ENCODE measurements around the gene NFXL1. TPM values are rescaled to one million over a fixed set of nuclear protein-coding genes. Genes with fewer than 3 reads are reported as not detected.

NFXL1 gene
- total and polyA plus RNA-seq, 10 of the 15 experiments (the other 5 are each of a cell fraction or from before 2014, with no cell fraction given) = 8.1 to 16.5 (median 13.1) TPM

GRCh38 chr4:47817275-47817674 is 97.1 kb downstream of the NFXL1 start:
- Histone ChIP-seq H2AFZ (ENCODE audit: control insufficient read depth, low read depth, low read length) (no peak overlapping the region), H3K9ac (ENCODE audit: control insufficient read depth, insufficient read depth, low read length) (no peak overlapping the region), H4K20me1 (ENCODE audit: control insufficient read depth, insufficient read depth) (no peaks in the 10 kb centered on the region), H3K27me3 (replicated peaks in 1 of 2; ENCODE audit: control insufficient read depth in 2 of 2, insufficient read depth in 2 of 2, low read length in 1 of 2) (peaks cover 0 to 2% of the 10 kb centered on the region in 2 experiments; a peak in 1 of 4 replicates), H3K36me3 (ENCODE audit: control insufficient read depth in 2 of 2, insufficient read depth in 2 of 2, low read length in 1 of 2) (no peaks in the 10 kb centered on the region), H3K9me3 (replicated peaks; ENCODE audit: control insufficient read depth, insufficient read depth, low read length) (no peaks in the 10 kb centered on the region), H3K4me2 (ENCODE audit: control insufficient read depth, insufficient read depth) (no peak overlapping the region), H3K27ac (ENCODE audit: control insufficient read depth, insufficient read depth) (no peak overlapping the region), H3K79me2 (ENCODE audit: control insufficient read depth, insufficient read depth, low read length) (no peaks in the 10 kb centered on the region), H3K4me3 (no peak overlapping the region), H3K4me1 (ENCODE audit: control insufficient read depth, insufficient read depth, low read length) (no peaks in the 10 kb centered on the region)
- TF ChIP-seq GABPA (IDR thresholded peaks at IDR 0.05; ENCODE audit: low read depth) (no peak), RAD21 (IDR thresholded peaks at IDR 0.05; ENCODE audit: insufficient read depth, low read depth, low read length) (no peak), CUX1 (IDR thresholded peaks at IDR 0.05; ENCODE audit: insufficient replicate concordance, low read depth, low read length) (no peak), ATF3 (IDR thresholded peaks at IDR 0.05; ENCODE audit: borderline replicate concordance, extremely low read depth, low read depth, low read length) (no peak), CHD1 (IDR thresholded peaks at IDR 0.05; ENCODE audit: low read depth, low read length) (no peak)
- FAIRE-seq (no peak), DNase-seq (ENCODE audit: low read depth, low spot score) (no peak), ATAC-seq (no peak)
- ChIA-PET SMC1A (ENCODE audit: uncharacterized antibody, unreplicated experiment) (interaction anchor here (1.2 kb wide), 1 partner anchor 14 kb away, joined by 3 read pairs; no protein-coding TSS in a partner anchor), RAD21 (ENCODE audit: unreplicated experiment) (no interaction called here), POLR2A (no interaction called here), CTCF (interaction anchor here (1.0 to 3.0 kb wide), 2 partner anchors 21 to 89 kb away, joined by 5 to 10 read pairs; partner anchors contain the start of gene CORIN)
- in situ Hi-C loops (cut with MboI) = no loop called here
- intact Hi-C loops (cut with micrococcal nuclease; ENCODE audit: unreplicated experiment) = no loop called here
- BruUV-seq (replicated peaks) = no TSS peak
